NCI-H2029 (cell line): ENCODE results near the gene CRX.
"Not testable (repeated sequence)": the region's sequence is repeated elsewhere in the genome, so short reads cannot be mapped to it uniquely, and the experiment has no call there.

Experiments used
- DNase-seq: peaks from one replicate; lab custom pipeline; 2025; lab: John Stamatoyannopoulos, UW

Gene CRX

DNA sequence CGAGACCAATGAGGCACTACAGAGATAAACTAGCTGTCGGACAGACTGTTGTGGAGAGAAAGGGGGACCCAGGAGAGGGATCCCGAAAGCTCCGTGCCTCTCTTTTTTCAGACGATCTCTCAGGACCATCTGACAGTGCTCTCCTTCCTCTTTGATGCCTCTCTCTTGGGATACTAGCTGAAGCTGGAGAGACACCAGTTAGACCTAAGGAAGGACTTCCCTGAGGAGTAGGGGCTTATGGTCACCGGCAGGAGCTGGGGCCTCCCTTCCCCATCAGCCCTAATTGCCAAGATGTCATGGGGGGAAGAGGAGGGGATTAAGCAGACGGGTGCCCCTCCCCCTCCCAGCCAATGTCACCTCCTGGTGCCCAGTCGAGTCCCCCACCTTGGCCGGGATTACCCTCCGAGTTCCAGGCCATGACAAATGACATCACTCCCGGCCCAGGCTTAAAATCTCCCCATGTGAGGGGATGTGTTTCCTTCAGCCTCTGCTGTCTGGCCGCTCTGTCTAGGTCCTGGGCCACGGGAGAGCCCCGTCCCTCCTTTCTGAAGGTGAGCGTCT lies at the start of gene CRX:
TSS of gene CRX (plus strand) at position 478 of the 561 bp plus-strand sequence. CDS start 12,507 bp downstream, outside the sequence.
- no peak for DNase-seq

DNA sequence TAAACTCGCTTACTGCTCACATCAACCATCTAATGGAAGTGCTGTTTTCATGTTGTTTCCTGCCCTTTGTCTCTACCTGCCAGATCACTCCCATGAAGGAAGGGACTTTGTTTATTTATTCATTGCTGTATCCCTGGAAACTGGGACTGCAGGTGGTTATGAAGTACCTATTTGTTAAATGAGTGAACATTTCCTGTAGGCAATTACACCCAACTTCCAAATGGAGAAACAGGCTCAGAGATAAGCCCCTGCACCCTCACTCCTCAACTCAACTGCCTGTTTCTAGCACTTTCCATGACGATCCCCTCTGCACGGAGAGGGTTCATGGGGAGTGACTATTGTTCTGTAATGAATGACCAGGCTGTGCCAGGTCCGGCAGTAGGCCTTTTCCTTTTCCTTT lies 45.2 kb upstream of the CRX start:
- DNase-seq: peak; percentile 98

DNA sequence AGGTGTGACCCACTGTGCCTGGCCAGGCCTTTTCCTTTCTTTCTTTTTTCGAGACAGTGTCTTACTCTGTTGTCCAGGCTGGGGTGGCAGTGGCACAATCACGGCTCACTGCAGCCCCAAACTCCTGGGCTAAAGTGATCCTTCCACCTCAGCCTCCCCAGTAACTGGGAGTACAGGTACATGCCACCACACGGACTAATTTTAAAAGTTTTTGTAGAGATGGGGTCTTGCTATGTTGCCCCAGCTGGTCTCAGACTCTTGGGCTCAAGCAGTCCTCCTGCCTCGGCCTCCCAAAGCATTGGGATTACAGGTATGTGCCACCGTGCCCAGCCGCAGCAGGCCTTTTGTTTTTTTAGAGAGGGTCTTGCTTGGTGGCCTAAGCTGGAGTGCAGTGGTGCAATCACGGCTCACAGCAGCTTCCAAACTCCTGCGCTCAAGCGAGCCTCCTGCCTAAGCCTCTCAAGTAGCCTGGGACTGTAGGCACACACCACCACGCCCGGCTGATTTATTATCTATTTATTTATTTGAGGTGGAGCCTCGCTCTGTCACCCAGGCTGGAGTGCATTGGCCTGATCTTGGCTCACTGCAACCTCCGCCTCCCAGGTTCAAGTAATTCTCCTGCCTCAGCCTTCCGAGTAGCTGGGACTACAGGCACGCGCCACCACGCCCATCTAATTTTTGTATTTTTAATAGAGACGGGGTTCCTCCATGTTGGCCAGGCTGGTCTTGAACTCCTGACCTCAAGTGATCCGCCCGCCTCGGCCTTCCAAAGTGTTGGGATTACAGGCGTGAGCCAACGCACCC lies 44.3 kb upstream of the CRX start:
- peak; percentile 55 for DNase-seq

DNA sequence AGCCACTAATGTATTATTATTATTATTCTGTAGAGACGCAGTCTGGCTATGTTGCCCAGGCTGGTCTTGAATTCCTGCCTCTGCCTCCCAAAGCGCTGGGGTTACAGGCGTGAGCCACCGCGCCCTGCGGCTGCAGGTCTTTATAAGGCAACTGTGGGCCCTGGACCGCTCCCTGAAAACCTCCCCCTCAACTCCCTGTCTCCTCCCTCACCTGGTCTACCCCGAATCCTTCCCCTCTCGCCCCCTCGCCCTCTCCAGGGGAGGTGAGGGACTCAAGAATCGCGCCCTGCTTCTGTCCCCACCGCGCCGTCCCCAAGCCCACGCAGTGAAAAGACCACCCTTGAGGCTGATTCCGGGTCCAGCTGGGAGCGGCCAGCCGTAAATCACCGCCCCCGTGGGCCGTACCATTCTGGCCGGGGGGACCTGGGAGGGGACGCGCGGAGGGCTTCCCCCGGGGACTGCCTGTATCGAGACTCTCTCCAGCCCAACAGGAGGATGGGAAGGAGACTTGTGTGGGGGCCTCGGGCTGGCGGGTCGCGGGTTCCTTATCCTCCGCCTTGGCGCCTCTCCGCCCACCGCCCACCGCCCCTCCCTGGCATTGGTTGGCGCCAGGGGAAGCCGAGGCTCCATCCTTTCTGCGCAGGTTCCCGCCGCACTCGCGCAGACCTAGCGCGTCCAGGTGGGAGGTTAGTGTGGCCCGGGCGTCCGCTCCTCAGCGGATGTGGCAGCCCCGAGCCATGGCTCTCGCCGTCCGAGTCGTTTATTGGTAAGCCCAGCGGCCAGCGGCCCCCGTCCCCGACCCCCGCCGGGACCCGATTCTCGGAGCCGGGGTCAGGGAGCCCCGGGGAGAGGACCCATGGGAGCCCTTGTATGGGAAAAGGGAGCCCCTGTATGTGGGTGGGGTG lies 43.4 kb upstream of the CRX start, which contains the start of gene SELENOW:
TSS of gene SELENOW (plus strand) at position 655 of the 905 bp plus-strand sequence. CDS start at position 738, 83 bp downstream.
- peak; percentile 74 for DNase-seq

DNA sequence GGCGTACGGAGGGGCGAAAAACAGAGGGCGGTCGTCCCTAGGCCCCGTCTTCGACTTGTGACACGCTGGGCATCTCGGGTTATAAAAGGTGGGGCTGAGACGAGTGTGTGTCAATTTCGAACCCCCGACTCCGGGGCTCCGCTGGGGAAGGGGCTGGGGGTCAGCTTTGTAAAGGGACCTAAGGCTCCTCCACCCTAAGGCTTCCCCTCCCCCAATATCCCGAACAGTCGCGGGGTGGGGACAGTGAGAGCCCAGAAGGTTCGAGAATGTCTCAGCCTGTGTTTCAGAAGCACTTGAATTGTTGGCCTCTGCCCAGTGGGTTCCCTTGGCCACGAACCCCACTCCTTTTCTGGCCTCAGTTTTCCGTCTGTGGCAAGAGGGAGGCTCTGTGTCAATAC lies 42.8 kb upstream of the CRX start:
- no peak for DNase-seq

DNA sequence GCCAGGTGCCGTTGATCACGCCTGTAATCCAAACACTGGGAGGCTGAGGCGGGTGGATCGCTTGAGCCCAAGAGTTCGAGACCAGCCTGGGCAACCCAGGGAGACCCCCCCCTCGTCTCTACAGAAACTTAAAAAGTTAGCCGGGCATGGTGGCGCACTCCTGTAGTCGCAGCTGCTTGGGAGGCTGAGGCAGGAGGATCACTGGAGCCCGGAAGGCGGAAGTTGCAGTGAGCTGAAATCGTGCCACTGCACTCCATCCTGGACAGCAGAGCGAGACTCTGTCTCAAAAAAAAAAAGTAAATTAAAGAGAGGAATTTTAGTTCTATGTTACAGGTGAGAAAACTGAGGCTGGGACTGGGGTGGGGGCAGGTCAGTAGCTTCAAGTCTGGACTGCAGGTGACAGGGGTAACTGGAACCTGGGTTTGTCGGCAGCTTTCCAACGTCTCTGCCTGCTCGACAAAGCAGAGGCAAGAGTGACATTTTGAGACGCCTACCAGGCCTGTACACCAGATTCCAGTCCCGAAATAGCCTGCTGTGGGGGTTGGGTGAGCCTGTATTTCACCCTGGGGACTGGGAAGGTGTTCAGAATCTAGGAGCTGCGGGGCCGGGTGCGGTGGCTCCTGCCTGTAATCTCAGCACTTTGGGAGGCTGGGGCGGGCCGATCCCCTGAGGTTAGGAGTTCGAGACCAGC lies 42.1 kb upstream of the CRX start:
- no peak for DNase-seq

DNA sequence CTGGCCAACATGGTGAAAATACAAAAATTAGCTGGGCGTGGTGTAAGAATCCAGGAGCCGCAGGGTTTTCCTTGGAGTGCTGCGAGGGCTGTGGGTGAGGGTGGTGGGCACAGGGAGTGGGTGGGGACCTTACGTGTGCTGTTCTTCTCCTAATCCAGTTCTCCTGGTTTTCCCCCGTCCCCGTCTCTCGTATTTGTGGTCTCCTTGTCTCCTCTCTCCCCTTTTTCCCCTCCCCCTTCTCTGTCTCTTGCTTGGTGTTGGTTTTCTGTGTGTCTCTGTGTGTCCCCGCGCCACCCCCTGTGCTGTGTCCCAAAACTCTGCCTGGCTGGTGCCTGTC lies 41.6 kb upstream of the CRX start:
- DNase-seq: no peak

DNA sequence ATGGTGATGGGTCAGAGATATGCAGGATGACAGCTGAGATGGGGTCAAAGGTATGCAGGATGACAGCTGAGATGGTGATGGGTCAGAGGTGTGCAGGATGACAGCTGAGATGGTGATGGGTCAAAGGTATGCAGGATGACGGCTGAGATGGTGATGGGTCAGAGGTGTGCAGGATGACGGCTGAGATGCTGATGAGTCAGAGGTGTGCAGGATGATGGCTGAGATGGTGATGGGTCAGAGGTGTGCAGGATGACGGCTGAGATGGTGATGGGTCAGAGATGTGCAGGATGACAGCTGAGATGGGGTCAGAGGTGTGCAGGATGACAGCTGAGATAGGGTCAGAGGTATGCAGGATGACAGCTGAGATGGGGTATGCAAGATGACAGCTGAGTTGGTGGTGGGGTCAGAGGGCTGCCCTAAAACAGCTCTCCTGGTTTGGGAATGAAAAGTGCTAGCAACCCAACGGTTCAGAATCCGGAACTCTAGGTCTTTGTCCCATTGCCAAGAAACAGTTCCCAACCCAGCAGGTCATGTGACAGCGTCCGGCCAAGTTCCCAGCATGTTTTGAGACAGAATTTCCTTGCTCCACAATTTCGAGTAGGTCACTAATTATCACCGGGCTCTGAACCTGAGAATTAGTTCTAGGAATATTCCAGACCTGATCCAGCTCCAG lies 40.0 kb upstream of the CRX start:
- no peak for DNase-seq

DNA sequence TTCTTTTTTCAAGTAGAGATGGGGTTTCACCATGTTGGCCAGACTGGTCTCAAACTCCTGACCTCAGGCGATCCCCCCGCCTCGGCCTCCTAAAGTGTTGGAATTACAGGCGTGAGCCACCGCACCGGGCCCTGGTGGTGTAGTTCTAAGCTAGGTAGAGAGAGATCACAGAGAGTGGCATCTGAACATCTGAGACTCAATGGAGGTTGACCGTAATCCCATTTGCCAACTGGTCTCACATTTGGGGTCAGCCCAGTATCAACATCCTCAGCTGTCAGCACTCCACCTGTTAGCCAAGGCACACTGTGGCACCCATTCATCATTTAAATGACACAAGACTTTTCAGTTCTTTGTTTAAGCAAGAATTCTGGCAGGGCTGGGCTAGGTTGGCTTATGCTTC lies 35.2 kb upstream of the CRX start:
- DNase-seq: no peak

DNA sequence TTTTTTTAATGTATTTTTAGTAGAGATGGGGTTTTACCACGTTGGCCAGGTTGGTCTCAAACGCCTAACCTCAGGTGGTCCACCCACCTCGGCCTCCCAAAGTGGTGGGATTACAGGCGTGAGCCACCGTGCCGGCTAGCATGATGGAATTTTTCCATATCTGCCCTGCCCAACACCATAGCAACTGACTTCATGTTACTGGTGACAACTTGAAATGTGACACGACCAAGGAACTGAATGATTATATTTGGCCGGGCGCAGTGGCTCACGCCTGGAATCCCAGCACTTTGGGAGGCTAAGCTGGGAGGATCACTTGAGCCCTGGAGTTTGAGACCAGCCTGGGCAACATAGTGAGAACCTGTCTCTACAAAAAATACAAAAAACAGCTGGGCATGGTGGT lies 34.4 kb upstream of the CRX start:
- DNase-seq: not testable (repeated sequence)

DNA sequence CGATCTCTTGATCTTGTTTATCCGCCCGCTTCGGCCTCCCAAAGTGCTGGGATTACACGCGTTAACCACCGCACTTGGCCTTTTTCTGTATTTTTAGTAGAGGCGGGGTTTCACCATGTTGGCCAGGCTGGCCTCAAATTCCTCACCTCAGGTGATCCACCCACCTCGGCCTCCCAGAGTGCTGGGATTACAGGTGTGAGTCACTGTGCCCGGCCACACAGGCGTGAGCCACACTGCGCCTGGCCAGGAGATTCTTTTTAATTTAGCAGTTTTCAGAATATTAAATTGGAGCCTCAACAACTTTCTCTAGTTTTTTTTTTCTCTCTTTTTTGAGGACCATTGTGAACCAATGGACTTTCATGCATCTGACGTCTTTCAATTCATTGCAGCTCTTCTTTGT lies 31.9 kb upstream of the CRX start:
- not testable (repeated sequence) for DNase-seq

DNA sequence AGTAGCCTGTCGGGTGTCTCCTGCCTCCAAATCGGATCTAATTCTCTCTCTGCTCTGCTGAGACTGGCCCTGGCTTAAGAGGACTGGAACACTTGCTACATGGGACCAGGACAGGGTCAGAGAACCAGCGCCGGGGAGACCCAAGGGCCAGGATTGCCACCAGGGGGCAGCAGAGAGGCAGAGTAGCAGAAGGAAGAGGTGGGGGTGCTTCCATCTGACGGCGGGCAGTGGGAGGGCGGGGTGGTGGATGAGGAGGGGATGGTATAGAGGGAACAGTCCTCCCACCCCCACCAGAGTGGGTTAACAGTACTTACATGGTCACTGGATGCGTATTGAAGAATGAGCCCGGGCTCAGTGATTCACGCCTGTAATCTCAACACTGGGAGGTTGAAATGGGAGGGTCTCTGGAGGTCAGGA lies 31.3 kb upstream of the CRX start:
- DNase-seq: peak; percentile 55

DNA sequence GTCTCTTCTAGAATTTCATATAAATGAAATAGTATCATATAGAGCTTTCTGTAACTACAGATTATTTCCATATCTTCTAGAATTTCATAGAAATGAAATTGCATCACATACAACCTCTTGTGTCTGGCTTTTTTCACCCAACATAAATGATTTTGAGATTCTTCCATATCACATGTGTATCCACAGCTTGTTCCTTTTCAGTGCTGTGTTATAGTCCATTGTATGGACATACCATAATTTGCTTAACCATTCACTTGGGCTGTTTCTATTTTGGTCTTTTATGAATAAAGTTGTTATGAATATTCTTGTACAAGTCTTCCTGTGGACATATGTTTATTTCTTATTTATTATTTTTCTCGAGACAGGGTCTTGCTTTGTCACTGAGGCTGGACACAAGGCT lies 29.1 kb upstream of the CRX start:
- no peak for DNase-seq

DNA sequence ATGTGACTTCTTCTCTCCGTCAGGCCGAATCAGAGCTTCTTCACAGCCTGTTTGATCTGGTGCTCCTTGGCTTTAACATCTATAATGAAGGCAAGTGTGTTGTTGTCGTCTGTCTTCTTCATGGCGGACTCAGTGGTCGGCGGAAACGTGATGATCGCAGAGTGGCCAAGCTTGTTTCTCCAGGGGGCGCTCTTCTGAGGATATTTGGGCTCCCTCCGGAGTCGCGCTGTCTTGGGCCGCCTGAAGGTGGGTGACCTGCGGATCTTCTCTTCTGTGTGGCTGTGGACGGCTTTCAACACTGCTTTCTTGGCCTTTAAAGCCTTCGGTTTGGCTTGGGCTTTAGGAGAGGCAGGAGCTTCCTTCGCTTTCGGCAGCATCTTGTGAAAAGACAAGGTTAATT lies 27.2 kb upstream of the CRX start:
- no peak for DNase-seq

DNA sequence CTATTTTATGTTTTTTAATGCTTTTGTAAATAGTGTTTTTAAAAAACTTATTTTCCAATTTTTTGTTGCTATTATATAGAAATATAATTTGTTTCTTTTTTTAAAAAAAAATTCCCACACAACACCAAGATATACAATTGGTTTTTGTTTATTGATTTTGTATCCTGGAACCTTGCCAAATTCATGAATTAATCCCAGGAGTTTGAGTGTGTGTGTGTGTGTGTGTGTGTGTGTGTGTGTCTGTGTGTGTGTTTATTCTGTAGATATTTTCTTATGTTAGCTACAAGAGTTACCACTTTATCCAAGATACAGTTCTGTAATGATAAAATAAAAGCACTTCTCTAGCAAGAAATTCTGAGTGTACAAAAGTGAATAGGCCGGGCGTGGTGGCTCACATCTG lies 25.0 kb upstream of the CRX start:
- DNase-seq: no peak

DNA sequence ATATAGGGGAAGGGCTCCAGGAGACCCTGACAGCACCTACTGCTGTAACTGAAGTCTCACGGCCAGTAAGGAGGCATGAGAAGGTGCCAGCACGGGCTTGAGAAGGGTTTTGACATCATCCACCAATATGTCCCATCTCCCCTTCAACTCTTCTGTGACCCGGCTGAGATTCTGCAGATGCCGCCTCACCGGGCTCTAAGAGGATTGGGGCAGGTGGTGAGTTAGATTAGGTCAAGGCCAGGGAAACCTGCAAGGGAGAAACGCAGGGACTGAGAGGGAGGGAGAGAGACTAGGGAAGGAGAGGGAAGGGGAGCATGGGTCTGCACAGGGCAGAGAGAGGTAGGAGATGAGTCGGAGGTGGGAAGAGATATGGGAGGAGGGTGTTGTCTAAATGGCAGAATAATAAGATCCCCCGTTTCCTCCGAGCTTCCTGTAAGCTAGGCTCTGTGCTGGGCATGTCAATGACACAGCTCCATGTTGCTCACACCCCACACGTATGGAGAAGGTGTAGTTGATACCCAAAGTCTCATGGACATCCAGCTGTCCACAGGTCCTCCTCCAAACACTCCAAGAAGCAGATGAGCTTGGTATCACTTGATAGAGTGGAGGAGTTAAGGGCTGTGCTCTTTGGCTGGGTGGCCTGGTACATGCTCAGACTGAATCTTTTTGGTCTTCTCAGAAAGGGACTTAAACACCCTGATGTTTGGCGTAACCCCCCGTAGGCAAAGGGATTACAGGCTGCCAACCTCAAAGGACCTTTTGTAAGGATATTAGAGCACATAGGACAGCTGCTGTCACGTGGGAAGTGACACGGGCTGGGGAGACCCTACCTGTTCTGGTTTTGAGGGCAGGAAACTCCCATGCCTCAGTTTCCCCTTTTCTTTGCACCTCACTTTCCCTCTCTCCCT lies 23.5 kb upstream of the CRX start:
- DNase-seq: no peak

DNA sequence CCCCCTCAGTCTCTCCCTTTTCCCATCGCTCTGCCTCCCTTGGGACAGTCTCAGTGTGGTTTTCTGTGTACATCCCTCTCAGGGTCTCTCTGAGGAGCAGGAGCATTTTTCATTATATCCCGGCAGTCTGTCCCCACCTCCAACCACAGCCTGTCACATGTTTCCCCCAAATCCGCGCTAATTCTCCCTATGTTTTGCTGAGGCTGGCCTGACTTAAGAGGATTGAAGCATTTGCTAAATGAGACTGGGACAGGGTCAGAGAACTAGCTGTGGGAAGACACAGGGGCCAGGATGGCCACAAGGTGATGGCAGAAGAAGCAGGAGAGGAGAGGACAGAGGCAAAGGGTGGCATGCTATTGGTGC lies 22.9 kb upstream of the CRX start:
- DNase-seq: no peak

DNA sequence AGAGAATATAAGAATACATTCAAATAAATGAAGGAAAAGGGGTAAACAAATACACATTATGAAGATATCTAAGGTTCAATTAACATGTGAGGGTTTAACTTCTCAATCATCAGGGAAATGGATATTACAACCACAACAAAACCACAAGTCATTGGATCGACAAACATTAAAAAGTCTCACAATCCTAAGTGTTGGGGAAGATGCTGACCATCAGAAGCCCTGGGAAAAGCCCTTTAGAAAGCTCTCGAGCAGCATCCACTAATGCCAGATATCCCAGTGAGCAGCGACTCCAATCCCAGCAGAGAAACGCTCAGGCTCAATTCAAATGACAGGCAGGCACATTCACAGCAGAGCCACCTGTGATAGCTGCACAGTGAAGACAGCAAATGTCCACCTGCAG lies 20.5 kb upstream of the CRX start:
- DNase-seq: no peak

DNA sequence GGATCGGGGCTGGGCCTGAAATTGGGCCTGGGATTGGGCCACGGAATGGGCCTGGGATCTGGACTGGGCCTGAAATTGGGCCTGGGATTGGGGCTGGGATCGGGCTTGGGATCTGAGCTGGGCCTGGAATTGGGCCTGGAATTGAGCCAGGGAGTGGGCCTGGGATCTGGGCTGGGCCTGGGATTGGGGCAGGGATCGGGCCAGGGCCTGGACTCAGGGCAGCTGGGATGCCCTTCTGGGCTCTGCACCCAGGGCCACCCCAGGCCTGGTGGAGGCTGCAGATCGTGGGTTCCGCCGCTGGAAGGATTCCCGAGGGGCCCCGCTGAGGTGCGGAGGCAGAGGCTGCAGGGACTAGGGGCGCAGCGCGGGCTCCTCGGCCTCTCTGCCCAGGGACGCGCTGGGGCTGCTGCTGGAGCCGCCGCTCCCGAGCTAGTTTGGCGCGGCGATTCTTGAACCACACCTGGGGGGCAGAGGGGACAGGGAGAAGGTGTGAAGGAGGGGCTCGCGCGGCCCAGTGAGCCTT lies 19.2 kb upstream of the CRX start:
- DNase-seq: no peak

DNA sequence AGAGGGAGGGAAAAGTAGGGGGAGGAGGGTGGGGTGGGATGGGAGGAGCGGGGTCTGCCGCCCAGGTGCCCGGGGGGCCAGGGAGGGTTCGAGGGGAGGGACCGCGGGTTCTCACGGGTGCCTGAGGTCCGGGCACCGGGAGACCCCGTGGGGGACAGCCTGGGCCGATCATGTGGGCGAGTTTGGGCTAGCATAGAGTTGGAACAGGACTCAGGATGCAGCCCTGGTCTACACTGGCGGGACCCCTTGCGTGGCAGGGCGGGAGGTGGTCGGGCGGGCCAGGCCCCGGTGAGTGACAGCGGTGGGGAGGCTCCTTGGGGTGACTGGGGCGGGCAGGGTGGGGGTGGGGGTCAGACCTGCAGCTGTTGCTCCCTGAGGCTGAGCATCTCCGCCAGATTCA lies 18.6 kb upstream of the CRX start:
- not testable (repeated sequence) for DNase-seq
